IMR-90 (cell line): ENCODE results near the gene YWHAG. TPM values are rescaled to one million over a fixed set of nuclear protein-coding genes. Genes with fewer than 3 reads are reported as not detected.

ENCODE experiments used
- ATAC-seq: fragments of 200-7000 bp; cut with Tn5 transposase; 2 replicates; pipeline ENCODE4 v1.9.1; 2020; ENCODE audit warnings: low read depth, mild to moderate bottlenecking, moderate library complexity
- BruUV-seq: library from RNA; stranded (reverse); fragments of 400-500 nt; replicated peaks from 2 replicates; lab custom pipeline; 2021; lab: Mats Ljungman, UMichigan
- CTCF ChIA-PET: fragments of 300-600 bp; formaldehyde crosslinking; extraction: SDS; loops from one replicate; lab custom pipeline; 2021; ENCODE audit warnings: antibody characterized with exemption; lab: Yijun Ruan, JAX
- POLR2A ChIA-PET: fragments of 300-600 bp; sonication (Branson Sonifier 250); formaldehyde crosslinking; loops from one replicate; lab custom pipeline; 2022; ENCODE audit warnings: antibody characterized with exemption; ENCODE audit not compliant: unreplicated experiment; lab: Charles Lee
- DNase-seq: peaks from one replicate; pipeline ENCODE4 v3.0.0; 2013
- H2AFZ ChIP-seq: replicated peaks from 2 replicates; pipeline ENCODE3; 2013; ENCODE audit warnings: low read length, mild to moderate bottlenecking; ENCODE audit not compliant: poor library complexity
- H2AK5ac ChIP-seq: 2 replicates; pipeline ENCODE4 v1.6.1; 2013; ENCODE audit warnings: low read depth, low read length, inconsistent platforms
- H2AK9ac ChIP-seq: replicated peaks from 2 replicates; pipeline ENCODE3; 2013; ENCODE audit warnings: mild to moderate bottlenecking, low read depth, low read length, moderate library complexity; ENCODE audit not compliant: poor library complexity
- H2BK120ac ChIP-seq: 2 replicates; pipeline ENCODE4 v1.6.1; 2013; ENCODE audit warnings: low read depth, low read length, inconsistent platforms
- H2BK15ac ChIP-seq: 3 replicates; pipeline ENCODE4 v1.6.1; 2013; ENCODE audit warnings: low read depth, low read length, inconsistent platforms
- H2BK20ac ChIP-seq: 2 replicates; pipeline ENCODE4 v1.6.1; 2013; ENCODE audit warnings: low read depth, mild to moderate bottlenecking, inconsistent platforms, low read length, moderate library complexity
- H2BK5ac ChIP-seq: 2 replicates; pipeline ENCODE4 v1.6.1; 2013; ENCODE audit warnings: mild to moderate bottlenecking, low read depth, low read length, inconsistent platforms; ENCODE audit not compliant: poor library complexity, severe bottlenecking
- H3K14ac ChIP-seq: replicated peaks from 2 replicates; pipeline ENCODE4 v1.6.1; 2013; ENCODE audit warnings: low read depth, low read length, inconsistent platforms
- H3K18ac ChIP-seq: 2 replicates; pipeline ENCODE4 v1.6.1; 2013; ENCODE audit warnings: low read depth, low read length, control low read depth
- H3K23ac ChIP-seq: 2 replicates; pipeline ENCODE4 v1.6.1; 2013; ENCODE audit warnings: low read depth, low read length, inconsistent platforms
- H3K27ac ChIP-seq: 2 replicates; pipeline ENCODE4 v1.5.1; 2013; ENCODE audit warnings: mild to moderate bottlenecking, control low read depth, low read length; ENCODE audit not compliant: insufficient read depth
- H3K27me3 ChIP-seq: 2 replicates; pipeline ENCODE4 v1.6.1; 2013; ENCODE audit warnings: low read length; ENCODE audit not compliant: control insufficient read depth, insufficient read depth
- H3K36me3 ChIP-seq: 2 replicates; pipeline ENCODE4 v1.6.1; 2013; ENCODE audit warnings: low read length, mixed read lengths; ENCODE audit not compliant: control insufficient read depth, insufficient read depth
- H3K4ac ChIP-seq: 2 replicates; pipeline ENCODE4 v1.6.1; 2013; ENCODE audit warnings: low read depth, low read length, inconsistent platforms
- H3K4me1 ChIP-seq: 2 replicates; pipeline ENCODE4 v1.6.1; 2013; ENCODE audit warnings: low read length, mixed read lengths; ENCODE audit not compliant: control insufficient read depth, insufficient read depth
- H3K4me2 ChIP-seq: 2 replicates; pipeline ENCODE4 v1.6.1; 2013; ENCODE audit warnings: low read depth, mild to moderate bottlenecking, control low read depth, low read length, moderate library complexity
- H3K4me3 ChIP-seq: 2 replicates; pipeline ENCODE4 v1.5.1; 2013; ENCODE audit warnings: low read depth, mild to moderate bottlenecking, control low read depth, low read length, moderate library complexity; ENCODE audit not compliant: insufficient read depth
- H3K56ac ChIP-seq: 2 replicates; pipeline ENCODE4 v1.6.1; 2013; ENCODE audit warnings: low read length, inconsistent platforms; ENCODE audit not compliant: insufficient read depth; ENCODE audit errors: extremely low read depth
- H3K79me1 ChIP-seq, 2 experiments: 2 replicates each; pipeline ENCODE4 v1.6.1; 2013; ENCODE audit warnings: low read length in 2 of 2, inconsistent platforms in 1 of 2, low read depth in 1 of 2
- H3K9ac ChIP-seq: 2 replicates; pipeline ENCODE4 v1.6.1; 2013; ENCODE audit warnings: low read depth, low read length, control low read depth
- H3K9me1 ChIP-seq: 2 replicates; pipeline ENCODE4 v1.6.1; 2013; ENCODE audit warnings: low read length, inconsistent platforms; ENCODE audit not compliant: insufficient read depth
- H3K9me3 ChIP-seq: 2 replicates; pipeline ENCODE4 v1.6.1; 2013; ENCODE audit warnings: low read length; ENCODE audit not compliant: control insufficient read depth, insufficient read depth
- H4K20me1 ChIP-seq: 2 replicates; pipeline ENCODE4 v1.6.1; 2013; ENCODE audit warnings: low read length, inconsistent platforms; ENCODE audit not compliant: insufficient read depth
- H4K5ac ChIP-seq: 2 replicates; pipeline ENCODE4 v1.6.1; 2013; ENCODE audit warnings: mild to moderate bottlenecking, low read depth, low read length, control low read depth
- H4K8ac ChIP-seq, 2 experiments: 2 replicates each; pipeline ENCODE4 v1.6.1; 2013; ENCODE audit warnings: low read depth in 2 of 2, low read length in 2 of 2, control low read depth in 1 of 2, inconsistent platforms in 1 of 2
- H4K91ac ChIP-seq: 2 replicates; pipeline ENCODE4 v1.6.1; 2013; ENCODE audit warnings: low read depth, low read length, inconsistent platforms; ENCODE audit not compliant: insufficient read depth
- CEBPB ChIP-seq: IDR thresholded peaks from 2 replicates; pipeline ENCODE4 v1.6.1; 2012; ENCODE audit warnings: low read depth, low read length, improper control_type of control experiment
- FOS ChIP-seq: fragments of 150-350 bp; IDR thresholded peaks from 2 replicates; pipeline ENCODE4 v1.6.1; 2016; ENCODE audit warnings: low read depth, low read length
- NFE2L2 ChIP-seq: fragments of 150-350 bp; IDR thresholded peaks from 2 replicates; pipeline ENCODE4 v1.6.1; 2016; ENCODE audit warnings: low read depth, mild to moderate bottlenecking, low read length
- RAD21 ChIP-seq: IDR thresholded peaks from 2 replicates; pipeline ENCODE4 v1.6.1; 2012; ENCODE audit warnings: low read length, improper control_type of control experiment
- RCOR1 ChIP-seq: IDR thresholded peaks from 2 replicates; pipeline ENCODE4 v1.6.1; 2012; ENCODE audit warnings: mild to moderate bottlenecking, low read length, improper control_type of control experiment; ENCODE audit not compliant: insufficient replicate concordance
- RFX5 ChIP-seq: IDR thresholded peaks from 2 replicates; pipeline ENCODE4 v1.8.0; 2012; ENCODE audit warnings: low read depth, mild to moderate bottlenecking, low read length, moderate library complexity
- WGBS, 2 experiments: methylation state at CpG; one replicate each; pipeline versions ENCODE4 v1.1.5 to v1.1.7; 2013; ENCODE audit warnings: missing lambda C conversion rate in 2 of 2; ENCODE audit not compliant: insufficient read length in 1 of 2; ENCODE audit errors: extremely low coverage in 2 of 2; 5-methylcytosine and 5-hydroxymethylcytosine counted together
- dilution Hi-C: fragments of 300-500 bp; cut with HindIII; formaldehyde crosslinking; loops from one replicate; pipeline ENCODE4 v1.14.3; 2018; ENCODE audit warnings: low sequenced_read_pairs; ENCODE audit not compliant: unreplicated experiment
- in situ Hi-C: fragments of 300-500 bp; cut with MboI; formaldehyde crosslinking; loops from 3 replicates; pipeline ENCODE4 v1.14.3; 2019; ENCODE audit warnings: low sequenced_read_pairs, inconsistent platforms, mixed read lengths
- intact Hi-C: fragments of 100-400 bp; cut with micrococcal nuclease; formaldehyde crosslinking; loops from 2 replicates; pipeline ENCODE4 v1.10.0; 2022
- polyA plus RNA-seq, 3 experiments: library from polyadenylated mRNA; depleted of rRNA; stranded (reverse); fragments of >200 nt; gene quantifications; 2 replicates each; pipeline ENCODE4 v1.2.3, GENCODE V29; 2012; ENCODE audit warnings: low replicate concordance in 1 of 3
- total RNA-seq: library from RNA; depleted of rRNA; stranded (reverse); fragments of >200 nt; gene quantifications from 2 replicates; pipeline ENCODE4 v1.2.3, GENCODE V29; 2012
- TF ChIP-seq, protein P1 (sequence below): fragments of 150-350 bp; IDR thresholded peaks from 2 replicates; pipeline ENCODE4 v1.6.1; 2017; ENCODE audit warnings: mild to moderate bottlenecking, antibody characterized with exemption, low read length, low read depth

The YWHAG gene
- total and polyA plus RNA-seq, 2 of the 4 experiments (the other 2 are of a cell fraction): 40.1 to 64.9 TPM

DNA sequence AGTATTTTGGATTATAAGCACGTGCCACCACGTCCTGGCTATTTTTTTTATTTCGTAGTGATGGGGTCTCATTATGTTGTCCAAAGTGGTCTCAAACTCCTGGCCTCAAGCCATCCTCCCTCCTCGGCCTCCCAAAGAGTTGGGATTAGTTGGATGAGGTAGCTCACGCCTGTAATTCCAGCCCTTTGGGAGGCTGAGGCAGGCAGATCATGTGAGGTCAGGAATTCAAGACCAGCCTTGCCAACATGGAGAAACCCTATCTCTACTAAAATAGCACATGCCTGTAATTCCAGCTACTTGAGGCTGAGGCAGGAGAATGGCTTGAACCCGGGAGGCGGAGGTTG lies 21.8 kb upstream of the YWHAG start:
- DNase-seq (no peak), ATAC-seq (no peak)
- peak overlapping the region; percentile 99 for H3K14ac ChIP-seq
- H3K4me1 ChIP-seq: peaks cover 11% of the 10 kb centered on the region
- H2AK5ac ChIP-seq: peak overlapping the region; percentile 89
- no TSS peak for BruUV-seq
- peak overlapping the region; percentile 93 for H2BK5ac ChIP-seq
- peak overlapping the region; percentile 92 for H2BK120ac ChIP-seq
- H3K23ac ChIP-seq: peak overlapping the region; percentile 91; the same call in 1 of the 2 replicates
- H4K8ac ChIP-seq: peak overlapping the region; percentile 98 to 99
- dilution Hi-C loops: no loop called here
- 93% methylated on average over 2 of the region's 7 CpGs; no CpG with 5 or more reads in 1 of the 2 experiments for WGBS, 2 experiments
- in situ Hi-C loops: no loop called here
- H3K27ac ChIP-seq: peak overlapping the region; percentile 90
- no peaks in the 10 kb centered on the region for H3K36me3 ChIP-seq
- peak overlapping the region; percentile 98 for H4K5ac ChIP-seq
- no peaks in the 10 kb centered on the region for H4K20me1 ChIP-seq
- ChIA-PET POLR2A (no interaction called here), CTCF (no interaction called here)
- peak overlapping the region; percentile 97 for H4K91ac ChIP-seq
- intact Hi-C loops: no loop called here
- H2AFZ ChIP-seq: peak overlapping the region; percentile 90
- TF ChIP-seq RCOR1 (no peak), NFE2L2 (no peak), CEBPB (no peak), RFX5 (no peak), RAD21 (no peak), FOS (no peak)
- TF ChIP-seq, protein P1, sequence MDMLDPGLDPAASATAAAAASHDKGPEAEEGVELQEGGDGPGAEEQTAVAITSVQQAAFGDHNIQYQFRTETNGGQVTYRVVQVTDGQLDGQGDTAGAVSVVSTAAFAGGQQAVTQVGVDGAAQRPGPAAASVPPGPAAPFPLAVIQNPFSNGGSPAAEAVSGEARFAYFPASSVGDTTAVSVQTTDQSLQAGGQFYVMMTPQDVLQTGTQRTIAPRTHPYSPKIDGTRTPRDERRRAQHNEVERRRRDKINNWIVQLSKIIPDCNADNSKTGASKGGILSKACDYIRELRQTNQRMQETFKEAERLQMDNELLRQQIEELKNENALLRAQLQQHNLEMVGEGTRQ: no peak
- no peaks in the 10 kb centered on the region for H3K9me3 ChIP-seq
- H2AK9ac ChIP-seq: peak overlapping the region; percentile 80
- peaks cover 20% of the 10 kb centered on the region; the same call in 1 of the 2 replicates for H3K9me1 ChIP-seq
- H3K4ac ChIP-seq: peak overlapping the region; percentile 93
- peak overlapping the region; percentile 62 for H3K9ac ChIP-seq
- peak overlapping the region; percentile 99 for H2BK15ac ChIP-seq
- peak overlapping the region; percentile 91 for H2BK20ac ChIP-seq
- peak overlapping the region; percentile 83 for H3K18ac ChIP-seq
- peak overlapping the region; percentile 95 for H3K56ac ChIP-seq
- no peaks in the 10 kb centered on the region for H3K27me3 ChIP-seq
- peak overlapping the region; percentile 77 for H3K4me2 ChIP-seq
- H3K79me1 ChIP-seq: peaks cover 0 to 3% of the 10 kb centered on the region in 2 experiments; a peak in 1 of 4 replicates
- no peak overlapping the region for H3K4me3 ChIP-seq
